Right ventricle myocardium superior (tissue), 1 donor: Measurements from ENCODE around the gene C19orf67. TPM values are rescaled to one million over a fixed set of nuclear protein-coding genes. Genes with fewer than 3 reads are reported as not detected.

Experiments used
- ATAC-seq: fragments of 200-7000 bp; cut with Tn5 transposase; one replicate; pipeline ENCODE4 v1.9.1; 2020; ENCODE audit warnings: mild to moderate bottlenecking; ENCODE audit not compliant: poor library complexity
- DNase-seq: peaks from one replicate; pipeline ENCODE4 v3.0.0-alpha.2; 2020
- intact Hi-C: fragments of 100-400 bp; cut with DNase I; formaldehyde crosslinking; loops from one replicate; pipeline ENCODE4 v1.11.2; 2022
- total RNA-seq: library from RNA; stranded (reverse); fragmentation: NEBNext Ultra II Directional; extraction: Animal tissue kit (Norgen Biotek cat#: 25700); gene quantifications from one replicate; pipeline ENCODE4 v1.2.1, GENCODE V29; 2021
- donor health status: DM: no; HTN: yes; CAD: no; lungs with severe emphysema.

C19orf67 gene
- total RNA-seq, 1 donor from 2014 or later, result not detected

GRCh38 chr19:14090509-14091080 is 5.0 kb upstream of the C19orf67 start, which contains the start of gene SAMD1:
Gene SAMD1 (minus strand): TSS chr19:14090751.
- DNase-seq, result peak; percentile 95
- intact Hi-C loops, result no loop called here
- ATAC-seq, result peak; percentile 65

DNA sequence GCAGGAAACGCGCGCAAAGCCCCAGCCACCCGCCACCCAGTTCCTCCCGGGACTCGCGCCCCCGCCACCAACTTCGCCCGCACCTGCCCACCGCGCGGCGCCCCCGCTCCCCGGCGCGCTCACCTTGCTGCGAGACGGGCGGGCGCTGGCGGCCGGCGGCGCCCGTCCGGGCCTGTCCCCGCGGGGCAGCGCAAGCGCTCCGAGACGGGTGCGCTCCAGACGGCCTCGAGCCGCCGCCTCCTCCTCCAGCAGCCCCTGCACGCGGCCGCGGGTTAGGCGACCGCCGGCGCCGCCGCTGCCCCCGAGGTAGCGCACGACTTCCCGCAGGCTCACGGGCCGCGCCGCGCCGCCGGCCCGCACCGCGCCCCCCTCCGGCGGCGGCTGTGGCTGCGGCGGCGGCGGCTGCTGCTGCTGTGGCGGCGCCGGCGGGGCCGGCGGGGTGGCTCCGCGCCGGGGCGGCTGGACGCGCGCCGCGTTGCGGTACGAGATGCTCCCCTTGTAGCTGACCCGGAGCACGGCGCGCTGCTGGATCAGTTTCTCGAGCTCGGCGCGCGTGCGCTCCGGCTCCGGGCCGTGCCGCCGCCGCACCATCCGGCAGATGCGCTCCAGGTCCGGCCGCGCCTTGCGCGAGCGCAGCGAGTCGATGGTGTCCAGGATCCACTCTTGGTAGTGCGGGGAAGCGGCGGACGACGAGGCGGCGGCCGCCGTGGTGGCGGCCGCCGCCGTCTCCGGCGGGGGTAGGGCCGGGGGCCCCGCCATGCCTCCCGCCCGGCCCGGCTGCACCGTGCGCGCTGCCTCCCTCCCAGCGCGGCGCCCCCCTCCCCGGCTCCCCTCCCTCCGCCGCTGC is 4.3 kb upstream of the C19orf67 start:
- intact Hi-C loops, result no loop called here
- peak; percentile 76 for DNase-seq

DNA sequence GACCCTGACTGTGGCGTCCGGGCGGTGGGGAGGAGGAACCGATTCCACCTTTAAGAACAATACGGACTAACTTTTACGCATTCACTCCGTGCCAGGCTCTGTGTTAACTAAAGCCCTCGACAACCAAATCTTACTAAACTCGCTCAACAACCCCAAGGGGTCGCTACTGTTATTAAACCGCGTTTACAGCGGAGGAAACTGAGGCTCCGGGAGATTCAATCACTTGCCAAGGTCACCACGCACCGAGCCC is 3.8 kb upstream of the C19orf67 start:
- intact Hi-C loops, result no loop called here

More for the DNA sequence above, 4.3 kb upstream of the C19orf67 start:
- peak; percentile 8 for ATAC-seq

DNA sequence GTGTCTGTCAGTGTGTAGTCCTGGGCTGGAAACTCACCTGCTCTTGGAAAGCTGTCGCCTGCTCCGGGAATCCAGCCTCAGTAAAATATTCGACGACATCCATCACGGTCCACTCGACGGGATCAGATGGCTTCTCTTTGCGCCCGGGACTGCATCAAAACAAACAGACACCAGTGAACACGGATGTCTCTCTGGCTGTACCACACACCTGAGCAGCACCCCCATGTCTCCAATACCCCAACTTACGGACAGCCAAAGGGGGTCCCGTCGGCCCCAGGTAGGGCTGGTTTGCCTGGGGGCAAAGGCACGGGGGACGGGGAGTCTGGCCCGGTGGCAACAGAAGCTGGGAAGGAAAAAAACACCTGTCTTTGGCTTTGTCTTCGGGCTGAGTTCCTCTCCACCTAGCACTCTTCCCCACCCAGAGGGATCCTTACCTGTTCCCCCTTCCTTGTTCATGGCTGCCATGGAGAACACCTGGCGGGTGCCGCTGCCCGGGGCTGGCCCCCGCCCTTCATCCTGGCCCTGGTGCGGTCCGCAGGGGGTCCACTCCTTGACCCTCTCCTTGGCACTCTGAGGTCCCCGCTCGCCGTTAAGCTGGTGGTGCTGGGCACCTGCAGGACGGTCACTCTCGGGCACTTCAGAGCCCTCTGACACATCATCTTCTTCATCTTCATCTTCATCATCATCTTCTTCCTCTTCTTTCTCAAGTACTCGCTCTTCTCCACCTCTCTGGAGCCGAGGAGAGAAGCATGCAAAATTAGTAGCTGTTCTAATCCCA is 3.2 kb upstream of the C19orf67 start:
- no peak for ATAC-seq
- intact Hi-C loops, result no loop called here

More for the DNA sequence above, 3.8 kb upstream of the C19orf67 start:
- DNase-seq (no peak), ATAC-seq (no peak)

GRCh38 chr19:14086098-14086497 is 515 bp upstream of the C19orf67 start:
- intact Hi-C loops, result no loop called here
- ATAC-seq (no peak), DNase-seq (no peak)

More for the DNA sequence above, 3.2 kb upstream of the C19orf67 start:
- DNase-seq, result no peak

DNA sequence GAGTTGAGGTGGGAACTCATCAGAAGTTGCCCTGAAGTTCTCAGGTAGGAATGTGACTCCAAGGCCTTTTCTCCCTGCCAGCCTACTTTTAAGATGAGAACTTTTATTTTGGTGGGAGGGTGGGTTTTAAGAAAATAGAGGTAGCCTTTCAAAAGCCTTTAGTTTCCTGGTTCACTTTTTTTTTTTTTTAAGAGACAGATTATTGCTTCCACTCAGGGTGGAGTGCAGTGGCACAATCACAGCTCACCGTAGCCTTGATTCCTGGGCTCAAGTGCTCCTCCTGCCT is 3.0 kb downstream of the C19orf67 start:
- DNase-seq (no peak), ATAC-seq (no peak)
- intact Hi-C loops, result no loop called here

DNA sequence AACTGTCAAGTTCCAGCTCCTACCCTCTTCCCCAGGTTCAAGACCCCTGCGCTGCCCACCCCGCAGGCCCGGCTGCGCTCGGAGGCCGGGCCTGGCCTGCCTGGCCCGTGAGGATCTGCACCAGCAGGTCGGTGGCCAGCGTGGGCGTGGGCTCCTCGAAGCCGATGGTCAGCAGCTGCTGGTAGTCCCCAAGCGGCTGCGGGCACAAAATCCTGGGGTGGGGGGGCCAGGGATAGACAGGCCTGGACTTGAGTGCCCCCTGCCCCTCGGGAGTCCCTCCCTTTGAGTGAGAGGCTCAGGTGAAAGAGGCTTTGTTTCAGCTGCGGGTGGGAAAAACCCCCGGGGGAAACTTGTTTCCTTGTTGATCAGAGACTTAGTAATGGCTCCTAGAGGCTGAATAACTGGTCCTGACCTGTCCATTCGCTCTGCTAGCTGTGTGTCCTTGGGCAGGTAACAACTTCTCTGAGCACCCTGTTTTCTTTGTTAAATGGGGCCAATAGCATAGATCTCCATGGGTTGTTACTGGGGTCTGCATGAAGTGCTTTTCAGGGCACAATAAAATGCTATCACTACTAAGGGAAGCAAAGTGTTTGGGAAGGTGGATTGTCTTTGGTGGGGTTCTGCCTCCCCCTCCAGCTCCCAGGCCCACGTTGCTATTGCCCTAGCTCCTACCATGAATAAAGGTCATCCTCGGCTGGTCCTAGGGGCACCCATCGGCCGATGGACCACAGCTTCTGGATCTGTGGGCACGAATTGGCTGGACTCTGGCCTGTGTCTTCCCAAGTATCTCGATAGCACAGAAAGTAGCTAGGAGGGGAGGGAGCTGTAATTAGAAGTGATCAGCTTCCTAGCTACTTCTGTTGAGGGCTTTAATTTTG is 3.5 kb downstream of the C19orf67 start:
- intact Hi-C loops, result no loop called here
- no peak for ATAC-seq
- no peak for DNase-seq

- intact Hi-C loops, result no loop called here
- ATAC-seq (peak; percentile 95), DNase-seq (peak; percentile 99)
Measured at GRCh38 chr19:14080887-14081796, 4.4 kb downstream of the C19orf67 start.

GRCh38 chr19:14078411-14078810 is 7.2 kb downstream of the C19orf67 start:
- ATAC-seq, result no peak
- DNase-seq, result no peak
- intact Hi-C loops, result loop anchor here (10.0 kb wide), 1 partner anchor 56 kb away; the partner anchor contains the start of gene ASF1B

- ATAC-seq (peak; percentile 3), DNase-seq (peak; percentile 50)
- intact Hi-C loops, result loop anchor here (5.0 to 10.0 kb wide), 2 partner anchors 61 to 192 kb away; partner anchors contain the start of gene ASF1B
Measured at GRCh38 chr19:14073925-14074838, 11.4 kb downstream of the C19orf67 start.

DNA sequence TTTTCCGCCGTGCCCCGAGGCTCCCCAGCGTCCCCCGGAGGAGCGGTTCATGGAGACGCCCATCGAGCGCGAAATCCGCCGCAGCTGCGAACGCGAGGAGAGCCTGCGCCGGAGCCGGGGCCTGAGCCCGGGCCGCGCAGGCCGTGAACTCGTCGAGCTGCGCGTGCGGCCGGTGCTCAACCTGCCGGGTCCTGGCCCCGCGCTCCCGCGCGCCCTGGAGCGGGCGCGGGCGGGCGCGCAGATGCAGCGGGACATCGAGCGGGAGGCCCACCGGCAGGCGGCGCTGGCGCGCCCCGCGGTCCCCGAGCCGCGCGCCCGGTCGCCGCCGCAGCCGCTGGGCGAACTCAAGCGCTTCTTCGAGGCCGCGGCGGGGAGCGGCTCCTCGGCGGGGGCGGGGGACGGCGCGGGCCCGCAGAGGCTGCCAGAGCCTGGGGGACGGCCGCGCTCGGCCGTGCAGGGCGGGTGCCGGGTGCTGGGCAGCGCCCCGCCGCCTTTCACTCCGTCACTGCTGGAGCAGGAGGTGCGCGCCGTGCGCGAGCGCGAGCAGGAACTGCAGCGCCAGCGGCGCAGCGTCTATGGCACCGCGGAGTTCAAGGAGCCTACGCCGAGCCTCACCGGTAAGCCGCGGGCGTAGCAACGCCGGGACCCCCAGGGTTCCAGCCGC is 12.2 kb downstream of the C19orf67 start:
- ATAC-seq (peak; percentile 38), DNase-seq (peak; percentile 87)

GRCh38 chr19:14072535-14073260 is 12.9 kb downstream of the C19orf67 start, which contains the start of gene MISP3:
Gene MISP3 (plus strand): TSS chr19:14072786. CDS start chr19:14073310, 524 bp downstream.
- peak; percentile 54 for ATAC-seq
- intact Hi-C loops, result loop anchor here (5.0 to 10.0 kb wide), 2 partner anchors 62 to 190 kb away; partner anchors contain the start of gene ASF1B
- DNase-seq, result peak; percentile 72

More for the DNA sequence above, 12.2 kb downstream of the C19orf67 start:
- intact Hi-C loops, result loop anchor here (5.0 to 10.0 kb wide), 2 partner anchors 61 to 191 kb away; partner anchors contain the start of gene ASF1B

DNA sequence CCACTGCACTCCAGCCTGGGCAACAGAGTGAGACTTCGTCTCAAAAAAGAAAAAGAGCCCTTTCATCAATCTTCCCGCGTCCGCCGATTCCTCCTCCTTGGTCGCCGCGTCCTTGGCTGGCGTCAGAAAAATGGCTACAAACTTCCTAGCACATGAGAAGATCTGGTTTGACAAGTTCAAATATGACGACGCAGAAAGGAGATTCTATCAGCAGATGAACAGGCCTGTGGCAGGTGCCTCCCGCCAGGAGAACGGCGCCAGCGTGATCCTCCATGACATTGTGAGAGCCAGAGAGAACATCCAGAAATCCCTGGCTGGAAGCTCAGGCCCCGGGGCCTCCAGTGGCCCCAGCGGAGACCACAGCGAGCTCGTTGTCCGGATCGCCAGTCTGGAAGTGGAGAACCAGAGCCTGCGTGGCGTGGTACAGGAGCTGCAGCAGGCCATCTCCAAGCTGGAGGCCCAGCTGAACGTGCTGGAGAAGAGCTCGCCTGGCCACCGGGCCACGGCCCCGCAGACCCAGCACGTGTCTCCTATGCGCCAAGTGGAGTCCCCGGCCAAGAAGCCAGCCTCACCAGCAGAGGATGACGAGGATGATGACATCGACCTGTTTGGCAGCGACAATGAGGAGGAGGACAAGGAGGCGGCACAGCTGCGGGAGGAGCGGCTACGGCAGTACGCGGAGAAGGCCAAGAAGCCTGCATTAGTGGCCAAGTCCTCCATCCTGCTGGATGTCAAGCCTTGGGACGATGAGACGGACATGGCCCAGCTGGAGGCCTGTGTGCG is 15.1 kb downstream of the C19orf67 start:
- DNase-seq, result peak; percentile 61
- intact Hi-C loops, result loop anchor here (5.0 to 10.0 kb wide), 2 partner anchors 64 to 188 kb away; partner anchors contain the start of gene ASF1B
- ATAC-seq, result no peak

GRCh38 chr19:14066134-14066533 is 19.4 kb downstream of the C19orf67 start:
- ATAC-seq (no peak), DNase-seq (no peak)
- intact Hi-C loops, result no loop called here
